ENCODE data around the gene ARAP2.

Gene ARAP2, protein sequence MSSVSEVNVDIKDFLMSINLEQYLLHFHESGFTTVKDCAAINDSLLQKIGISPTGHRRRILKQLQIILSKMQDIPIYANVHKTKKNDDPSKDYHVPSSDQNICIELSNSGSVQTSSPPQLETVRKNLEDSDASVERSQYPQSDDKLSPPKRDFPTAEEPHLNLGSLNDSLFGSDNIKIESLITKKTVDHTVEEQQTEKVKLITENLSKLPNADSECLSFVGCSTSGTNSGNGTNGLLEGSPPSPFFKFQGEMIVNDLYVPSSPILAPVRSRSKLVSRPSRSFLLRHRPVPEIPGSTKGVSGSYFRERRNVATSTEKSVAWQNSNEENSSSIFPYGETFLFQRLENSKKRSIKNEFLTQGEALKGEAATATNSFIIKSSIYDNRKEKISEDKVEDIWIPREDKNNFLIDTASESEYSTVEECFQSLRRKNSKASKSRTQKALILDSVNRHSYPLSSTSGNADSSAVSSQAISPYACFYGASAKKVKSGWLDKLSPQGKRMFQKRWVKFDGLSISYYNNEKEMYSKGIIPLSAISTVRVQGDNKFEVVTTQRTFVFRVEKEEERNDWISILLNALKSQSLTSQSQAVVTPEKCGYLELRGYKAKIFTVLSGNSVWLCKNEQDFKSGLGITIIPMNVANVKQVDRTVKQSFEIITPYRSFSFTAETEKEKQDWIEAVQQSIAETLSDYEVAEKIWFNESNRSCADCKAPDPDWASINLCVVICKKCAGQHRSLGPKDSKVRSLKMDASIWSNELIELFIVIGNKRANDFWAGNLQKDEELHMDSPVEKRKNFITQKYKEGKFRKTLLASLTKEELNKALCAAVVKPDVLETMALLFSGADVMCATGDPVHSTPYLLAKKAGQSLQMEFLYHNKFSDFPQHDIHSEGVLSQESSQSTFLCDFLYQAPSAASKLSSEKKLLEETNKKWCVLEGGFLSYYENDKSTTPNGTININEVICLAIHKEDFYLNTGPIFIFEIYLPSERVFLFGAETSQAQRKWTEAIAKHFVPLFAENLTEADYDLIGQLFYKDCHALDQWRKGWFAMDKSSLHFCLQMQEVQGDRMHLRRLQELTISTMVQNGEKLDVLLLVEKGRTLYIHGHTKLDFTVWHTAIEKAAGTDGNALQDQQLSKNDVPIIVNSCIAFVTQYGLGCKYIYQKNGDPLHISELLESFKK (N-terminal part only)

DNA sequence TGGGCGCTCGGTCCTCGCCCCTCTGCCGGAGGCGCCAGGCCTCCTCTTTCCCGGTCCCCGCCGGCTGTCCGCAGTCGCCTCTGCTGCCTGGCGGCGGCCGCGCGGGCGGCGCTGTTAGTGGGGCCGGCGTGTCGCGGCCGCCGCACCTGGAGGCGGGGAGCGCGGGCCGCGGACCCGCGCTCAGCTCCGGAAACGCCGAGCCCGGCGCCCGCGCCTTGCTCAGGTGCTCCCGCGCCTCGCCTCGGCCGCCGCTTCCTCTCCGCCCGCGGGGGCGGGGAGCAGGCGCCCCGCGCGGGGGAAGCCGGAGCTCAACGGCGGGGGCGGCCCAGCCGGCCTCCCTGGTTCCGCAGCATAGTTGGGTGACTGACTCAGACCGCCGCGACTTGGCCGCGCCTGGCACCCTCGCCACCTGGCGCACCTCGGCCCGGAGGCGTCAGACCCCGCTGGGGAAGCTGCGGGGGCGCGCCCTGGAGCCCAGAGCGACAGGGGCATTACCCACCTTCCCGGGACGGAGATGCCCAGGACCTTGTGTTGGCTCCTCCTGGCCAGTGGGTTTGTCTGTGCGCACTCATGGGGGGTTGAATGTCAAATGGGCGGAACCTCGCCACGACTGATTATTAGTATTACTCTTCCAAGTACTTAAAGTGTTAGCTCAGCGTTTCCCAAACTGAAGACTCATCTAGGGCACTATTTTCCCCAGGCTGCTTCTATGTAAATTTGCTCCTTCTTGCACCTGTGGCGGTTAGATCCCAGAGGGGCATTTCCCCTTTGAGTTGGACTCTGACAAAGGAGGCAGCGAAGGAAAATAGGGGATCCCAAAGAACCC is at the start of gene ARAP2:
ARAP2 (minus strand) TSS at position 258 of the 826 bp plus-strand sequence. CDS start 15,028 bp downstream, outside the sequence.
- DNase-seq, result peak; percentile 45

DNA sequence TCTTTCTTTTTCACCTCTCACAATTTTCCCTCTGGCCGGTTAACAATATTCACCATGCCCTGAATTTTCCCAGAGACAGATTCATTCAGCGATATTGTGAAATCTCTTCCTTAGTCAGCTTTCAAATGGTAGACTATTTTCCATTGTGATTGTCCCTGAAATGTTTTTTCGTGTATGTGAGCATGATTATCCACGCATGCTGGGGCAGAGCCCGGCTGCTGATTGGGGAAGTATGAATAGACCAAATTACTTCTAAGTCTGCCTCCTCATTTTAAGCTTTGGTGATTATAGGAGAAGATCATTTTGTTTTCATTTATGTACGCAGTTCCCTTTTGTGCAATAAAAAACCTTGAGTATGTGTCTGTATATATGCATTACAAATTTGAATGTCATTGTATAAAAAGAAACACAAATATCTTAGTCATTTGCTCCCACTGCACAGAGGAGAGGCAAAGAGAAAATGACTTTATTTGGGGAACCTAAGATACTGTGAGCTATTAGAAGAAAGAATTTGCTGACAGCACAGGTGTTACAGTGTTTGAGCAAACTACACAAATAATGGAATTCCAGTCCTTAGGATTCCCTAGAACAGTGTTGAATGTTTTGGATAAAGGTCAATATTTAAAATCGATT is 48.4 kb upstream of the ARAP2 start:
- peak; percentile 34 for DNase-seq

DNA sequence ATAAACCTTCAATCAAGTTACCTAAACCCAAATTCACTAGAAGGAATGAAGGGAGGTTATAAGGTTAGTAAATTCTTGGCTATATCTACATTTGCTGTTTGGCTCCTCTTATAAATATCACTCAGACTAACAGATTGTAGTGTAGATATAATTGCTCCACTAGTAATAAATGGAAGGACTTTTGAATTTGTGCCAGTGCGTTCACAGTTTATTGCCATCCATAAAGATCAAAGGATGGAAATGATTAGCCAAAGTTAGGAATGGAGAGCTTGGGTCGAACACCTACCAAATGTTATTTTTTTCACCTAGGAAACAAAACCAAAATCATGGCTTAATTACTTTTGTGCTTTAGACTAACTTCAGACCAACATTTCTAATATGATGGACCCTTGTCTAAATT is 46.3 kb upstream of the ARAP2 start:
- DNase-seq, result no peak

DNA sequence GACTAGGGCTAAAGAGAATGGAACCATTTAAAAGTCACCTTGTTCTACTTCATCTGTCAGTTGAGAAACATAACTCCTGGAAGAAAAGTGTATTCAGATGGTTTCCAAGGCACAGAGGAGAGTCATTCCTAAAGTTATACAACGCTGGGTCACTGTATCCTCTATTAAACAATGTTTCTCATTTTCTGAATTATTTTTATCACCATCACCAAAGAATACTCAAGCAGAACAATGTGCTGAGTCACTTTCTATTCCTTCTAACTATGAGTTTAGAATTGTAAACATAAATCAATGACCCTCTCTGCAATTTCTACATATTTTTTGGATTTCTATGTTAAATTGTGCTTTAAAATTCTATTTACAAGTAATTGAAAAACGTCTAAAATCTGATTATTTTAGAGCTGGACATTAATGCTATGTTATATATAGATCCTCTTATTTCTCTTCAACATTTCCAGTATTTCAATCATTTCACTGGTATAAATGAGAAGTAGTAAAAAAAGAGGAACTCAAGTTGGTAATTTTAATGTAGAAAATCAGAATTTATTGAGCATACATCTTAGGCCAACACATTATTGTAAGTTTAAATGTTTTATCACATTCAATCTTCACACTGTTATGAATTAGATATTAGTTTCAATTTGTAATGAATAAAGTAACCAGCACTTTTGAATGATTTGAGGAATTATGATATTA is 44.6 kb upstream of the ARAP2 start:
- DNase-seq, result no peak

DNA sequence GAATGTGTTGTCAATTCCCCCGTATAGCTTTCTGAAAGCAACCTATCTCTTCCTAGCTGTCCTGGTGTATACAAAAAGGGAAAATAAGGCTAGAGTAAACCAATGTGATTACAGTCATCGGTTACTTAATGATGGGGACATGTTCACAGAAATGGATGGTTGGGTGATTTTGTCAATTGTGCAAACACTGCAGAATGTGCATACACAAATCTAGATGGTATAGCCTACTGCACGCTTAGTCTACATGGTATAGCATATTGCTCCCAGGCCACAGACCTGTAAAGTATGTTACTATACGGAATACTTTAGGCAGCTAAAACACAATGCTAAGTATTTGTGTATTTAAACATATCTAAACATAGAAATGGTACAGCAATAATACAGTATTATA is 42.2 kb upstream of the ARAP2 start:
- no peak for DNase-seq

DNA sequence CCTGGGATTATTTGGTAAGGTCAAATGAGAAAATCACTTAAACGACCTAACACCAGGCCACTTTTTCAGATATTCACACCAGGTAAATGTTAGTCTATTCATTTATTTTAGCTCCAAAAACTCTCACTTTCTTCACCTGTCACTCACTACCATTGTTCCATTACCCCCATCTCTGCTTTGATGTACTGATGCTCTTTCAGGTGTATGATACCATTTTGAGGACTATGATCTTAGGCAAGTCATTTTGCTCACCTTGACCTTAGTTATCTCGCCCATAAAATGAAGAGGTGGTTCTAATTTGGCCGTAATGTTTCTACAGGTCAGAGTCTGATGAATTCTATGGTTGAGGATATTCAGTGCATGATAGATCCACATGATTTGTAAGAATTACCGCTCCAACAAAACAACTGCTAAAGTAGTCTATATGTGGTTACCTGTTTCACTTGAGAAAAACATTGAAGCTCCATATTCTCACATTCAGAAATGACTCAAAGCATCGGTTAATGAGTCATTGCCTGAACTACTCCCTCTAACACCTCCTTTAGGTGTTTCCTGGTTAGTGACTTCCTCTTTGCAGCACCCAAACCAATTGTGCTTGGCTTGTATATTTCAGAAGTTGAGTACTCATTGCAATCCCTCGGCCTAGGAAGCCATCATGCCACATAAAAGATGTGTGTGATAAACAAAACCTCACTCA is 41.6 kb upstream of the ARAP2 start:
- no peak for DNase-seq

DNA sequence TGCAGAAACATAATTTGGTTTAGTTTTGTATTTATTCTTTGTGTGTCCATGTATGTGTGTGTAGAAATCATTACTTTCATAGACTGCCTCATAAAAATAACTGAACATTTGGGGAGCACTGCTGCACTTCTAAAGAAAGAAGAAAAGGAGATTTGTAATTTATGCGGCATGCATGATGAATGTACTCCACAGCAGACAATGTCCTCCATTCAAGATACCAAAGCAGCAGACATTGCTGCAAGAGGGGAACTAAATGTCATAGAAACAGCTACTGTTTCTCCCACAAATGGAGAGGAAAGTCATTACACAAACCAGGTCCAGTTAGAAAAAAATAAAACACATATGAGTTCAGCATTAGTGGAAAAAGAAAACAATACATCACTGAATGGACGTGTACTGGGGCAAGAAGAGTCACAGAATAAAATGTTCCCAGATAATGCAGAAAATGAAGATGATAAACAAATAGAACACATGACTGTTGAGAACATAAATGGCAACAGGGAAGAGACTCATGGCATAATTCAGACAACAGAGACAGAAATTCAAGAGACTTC is 39.7 kb upstream of the ARAP2 start:
- no peak for DNase-seq

DNA sequence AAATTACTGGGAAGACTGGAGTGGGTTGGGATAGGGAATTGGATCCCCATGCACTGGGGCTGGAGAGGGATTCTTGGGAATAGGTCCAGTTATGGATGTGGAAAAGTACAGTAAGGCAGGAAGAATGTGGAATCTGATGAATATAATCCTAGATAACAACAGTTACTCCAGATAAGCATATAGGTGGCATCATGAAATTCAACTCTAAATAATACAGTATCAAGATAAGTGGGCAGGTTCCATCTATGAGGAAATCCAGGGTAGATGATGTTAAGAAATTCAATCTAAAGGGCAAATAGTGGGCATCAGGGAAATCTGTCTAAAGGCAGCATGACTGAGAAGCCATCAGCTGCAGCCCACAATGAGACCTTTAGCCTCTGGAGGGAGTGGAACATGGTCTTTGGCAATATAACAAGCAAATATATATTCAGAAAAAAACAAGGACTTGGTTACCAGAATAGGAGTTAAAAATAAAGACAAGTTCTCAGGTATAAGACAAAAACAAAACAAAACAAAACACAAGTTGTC is 38.3 kb upstream of the ARAP2 start:
- no peak for DNase-seq

DNA sequence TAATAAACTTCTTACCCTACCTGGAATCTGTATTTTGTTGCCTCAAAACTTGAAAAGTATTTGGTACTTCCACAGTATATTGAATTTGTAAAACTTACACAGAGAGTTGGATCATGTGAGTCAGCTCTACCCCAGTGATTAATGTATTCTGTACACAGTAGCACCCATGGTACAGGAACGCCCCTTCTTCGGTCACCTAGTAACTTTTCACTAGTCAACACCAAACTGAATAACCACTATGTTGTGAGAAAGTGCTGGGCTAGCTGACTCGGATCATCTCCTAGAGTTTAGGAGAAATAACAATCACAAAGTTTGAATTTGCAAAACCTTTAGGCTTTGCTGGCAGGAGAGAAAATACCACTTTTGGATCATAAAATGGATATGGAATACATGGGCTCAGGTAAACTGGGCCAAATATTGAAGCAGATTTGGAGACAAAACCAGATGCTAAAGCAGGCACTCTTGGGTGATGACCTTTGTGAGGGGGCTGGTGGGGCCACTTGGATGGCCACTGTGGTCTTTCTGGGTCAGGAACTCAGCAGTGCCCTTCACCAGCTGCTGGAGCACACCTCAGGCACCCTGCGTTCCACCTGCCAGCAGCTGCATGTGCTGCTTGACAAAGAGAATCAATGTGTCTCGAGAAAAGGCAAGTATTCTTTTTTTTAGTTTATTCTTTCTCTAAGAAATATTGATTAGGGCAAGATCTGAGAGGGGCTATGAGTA is 37.2 kb upstream of the ARAP2 start, which contains the start of gene DTHD1:
DTHD1 (plus strand) TSS at position 233 of the 723 bp plus-strand sequence; CDS start at position 376, 143 bp downstream.
- no peak for DNase-seq

DNA sequence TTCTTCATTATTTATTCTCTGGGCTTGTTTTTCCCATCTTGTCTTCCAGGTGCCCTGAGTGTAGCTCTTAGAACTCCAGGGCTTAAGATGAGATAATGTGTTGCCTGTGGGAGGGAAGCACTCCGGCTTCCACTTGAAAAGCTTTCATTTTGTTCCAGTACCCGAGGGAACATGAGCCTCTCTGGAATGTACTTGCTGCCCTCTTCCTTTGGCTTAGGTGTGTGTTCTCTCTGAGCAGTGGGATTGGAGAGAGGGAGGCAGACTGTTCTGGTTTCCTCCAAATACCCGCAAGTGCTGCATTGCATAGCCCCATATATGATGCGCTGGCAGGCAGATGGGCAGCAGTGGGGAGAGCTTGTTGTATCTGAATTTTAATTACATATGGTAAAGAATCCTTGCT is 36.2 kb upstream of the ARAP2 start:
- no peak for DNase-seq

DNA sequence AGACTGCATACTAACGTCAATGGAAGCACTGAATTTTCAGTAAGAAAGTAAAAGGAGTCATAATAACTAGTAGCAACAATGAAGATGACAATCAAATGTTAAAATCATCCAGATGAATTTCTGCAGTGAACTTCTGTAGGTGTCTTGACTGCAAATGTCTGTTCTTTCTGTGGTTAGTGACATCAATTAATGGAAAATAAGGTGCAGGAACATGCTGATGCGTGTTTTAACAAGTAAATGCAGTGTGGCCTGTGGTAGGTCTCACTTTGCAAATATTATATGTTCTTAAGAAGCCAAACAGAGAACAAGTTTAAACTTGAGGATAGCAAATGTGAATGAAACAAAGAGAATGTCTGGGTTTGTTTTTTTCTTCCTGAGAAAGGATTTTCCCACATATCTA is 34.5 kb upstream of the ARAP2 start:
- DNase-seq, result no peak

DNA sequence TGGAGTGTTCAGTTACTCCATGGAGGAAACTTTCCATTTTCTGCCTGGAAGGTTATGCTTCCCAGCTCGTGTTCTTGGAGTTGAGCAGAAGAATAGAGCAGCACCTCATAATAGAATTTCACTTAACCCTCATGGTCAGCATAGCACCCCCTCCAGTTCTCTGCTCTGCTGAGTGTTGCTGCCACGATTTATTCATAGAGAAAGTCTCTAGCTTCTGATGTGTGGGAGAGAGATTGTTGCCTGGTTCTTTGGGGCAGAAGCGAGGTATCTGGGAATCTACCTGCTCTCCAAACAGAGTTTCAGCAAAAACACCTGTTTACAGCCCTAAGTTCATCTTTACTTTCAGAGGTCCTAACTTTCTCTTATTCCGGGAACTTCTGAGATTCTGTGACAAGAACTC is 33.2 kb upstream of the ARAP2 start:
- DNase-seq, result no peak

DNA sequence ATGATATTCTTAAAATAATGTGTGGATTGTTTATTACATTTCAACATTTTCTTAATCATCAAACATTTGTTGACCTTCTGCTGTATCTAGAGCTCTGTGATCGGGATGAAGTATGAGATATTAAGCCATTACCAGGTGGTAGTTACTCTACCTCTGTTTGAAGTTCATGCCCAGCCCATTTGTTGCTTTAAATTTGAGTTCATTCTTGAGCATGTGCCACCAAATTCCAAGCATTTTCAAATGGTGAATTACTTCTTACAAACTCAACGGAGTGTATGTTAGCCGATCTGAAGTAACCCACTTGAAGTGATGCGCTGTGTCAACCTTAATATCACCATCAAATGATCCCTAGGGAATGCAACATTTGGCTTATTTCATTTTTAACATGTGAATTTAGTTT is 29.8 kb upstream of the ARAP2 start:
- DNase-seq, result no peak

DNA sequence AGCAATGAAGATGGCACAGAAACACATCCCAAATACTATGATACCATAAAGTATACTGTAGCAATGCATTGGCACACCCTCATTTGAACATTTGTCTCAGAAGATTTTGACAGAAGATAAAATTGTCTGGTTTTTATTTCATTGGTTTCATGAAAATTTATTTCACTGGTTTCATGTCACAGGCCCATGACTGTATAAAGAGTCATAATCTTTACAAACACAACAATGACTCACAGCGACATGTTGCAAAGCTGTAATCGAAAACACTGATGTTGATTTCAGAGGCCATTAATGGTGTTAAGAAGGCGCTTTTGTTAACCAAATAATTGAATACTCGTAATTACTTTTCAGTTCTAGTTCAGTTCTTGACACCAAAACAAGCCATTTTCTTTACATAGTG is 29.0 kb upstream of the ARAP2 start:
- DNase-seq, result no peak

DNA sequence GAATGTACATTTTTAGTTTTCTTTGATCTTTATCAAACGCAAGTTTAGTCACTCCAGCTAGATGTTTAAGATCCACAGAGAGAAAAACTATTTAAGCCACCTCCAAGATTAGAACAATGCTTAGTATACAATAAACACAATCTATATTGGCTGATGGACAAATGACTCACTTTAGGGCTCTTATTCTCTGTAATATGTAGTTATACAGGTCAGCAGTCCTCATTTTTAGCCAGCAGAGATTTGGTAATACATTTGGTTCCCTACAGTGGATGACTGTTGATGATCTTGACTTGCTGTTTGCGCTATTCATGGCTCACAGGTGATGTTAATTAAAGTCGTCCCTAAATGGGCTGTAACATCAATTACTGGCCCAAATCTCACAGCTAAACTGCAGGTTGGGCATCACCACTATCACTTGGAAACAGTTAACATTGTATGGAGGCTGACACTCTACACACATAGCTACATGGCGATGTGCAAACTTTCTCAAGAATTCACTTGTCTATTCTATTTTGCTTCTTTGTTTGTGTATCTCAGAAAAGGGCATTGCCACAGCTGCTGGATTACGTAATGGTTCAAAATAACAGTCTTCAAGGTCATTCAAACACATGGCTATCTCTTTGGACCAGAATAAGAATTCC is 25.3 kb upstream of the ARAP2 start:
- DNase-seq, result no peak

DNA sequence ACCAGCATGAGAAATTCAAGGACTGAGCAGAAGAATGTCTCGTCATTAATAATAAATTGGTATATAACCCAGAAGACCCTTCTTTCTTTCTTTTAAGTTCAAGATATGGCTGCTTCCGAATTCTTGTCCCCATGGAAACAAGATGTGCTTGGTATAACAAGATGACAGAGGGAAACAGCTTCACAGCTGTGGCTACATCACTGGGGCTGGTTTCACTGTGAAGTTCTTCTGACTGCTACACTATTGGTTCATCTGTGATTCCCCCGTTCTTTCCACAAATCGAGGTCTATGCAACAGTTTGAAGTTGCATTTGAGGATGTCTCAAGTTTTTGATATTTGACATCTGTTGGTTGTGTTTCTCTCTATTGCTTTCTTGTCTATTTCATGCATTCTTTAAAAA is 24.8 kb upstream of the ARAP2 start:
- no peak for DNase-seq

DNA sequence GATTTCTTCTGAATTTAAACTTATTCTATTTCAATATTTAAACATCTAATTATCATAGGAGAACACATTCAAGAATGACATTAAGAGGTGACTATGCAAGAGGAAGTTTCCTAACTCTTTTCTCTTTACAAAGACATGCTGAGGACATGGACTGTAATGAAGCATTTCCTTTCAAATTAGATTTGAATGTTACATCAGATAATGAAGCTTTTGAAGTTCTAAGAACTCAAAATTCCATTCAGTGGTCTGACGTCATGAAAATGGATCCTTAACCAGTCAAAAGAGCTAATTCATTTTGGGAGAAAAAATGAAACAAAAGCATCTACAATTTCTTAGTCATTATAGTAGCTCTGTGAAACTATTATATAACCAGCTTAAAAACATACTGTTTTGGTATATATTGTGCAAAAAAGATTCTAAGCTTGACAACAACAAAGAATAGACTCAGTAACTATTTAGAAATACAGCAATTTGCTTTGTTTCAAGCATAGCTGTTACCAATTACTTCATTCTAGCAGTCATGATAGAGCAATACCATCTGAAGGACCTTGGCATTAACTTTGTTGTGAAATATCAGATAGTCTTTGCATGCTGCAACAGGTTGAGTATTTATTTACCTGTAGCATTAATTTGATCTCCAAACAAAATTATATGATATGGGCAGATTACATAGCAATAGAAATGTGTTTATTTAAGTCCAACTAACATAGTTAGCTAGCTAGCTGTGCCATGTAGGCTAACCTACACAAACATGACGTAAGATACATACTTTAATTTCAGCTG is 23.4 kb upstream of the ARAP2 start:
- DNase-seq, result no peak
